H1 (cell line): ENCODE data around the gene CPXM2.

Source experiments
- GABPA ChIP-seq: IDR thresholded peaks from 2 replicates; pipeline ENCODE4 v1.6.1; 2011; ENCODE audit warnings: mild to moderate bottlenecking, low read length, moderate library complexity, borderline replicate concordance; ENCODE audit not compliant: insufficient read depth
- KDM1A ChIP-seq: fragments of 200-600, 300-600 bp; sonication (generic); IDR thresholded peaks from 2 replicates; pipeline ENCODE4 v1.7.1; 2016; ENCODE audit warnings: mild to moderate bottlenecking, low read length, borderline replicate concordance
- POLR2A ChIP-seq, 2 experiments: IDR thresholded peaks; 1 replicate in 1 of 2; 2 replicates in 1 of 2; pipeline ENCODE4 v1.6.1; 2011; ENCODE audit warnings: low read depth in 2 of 2, low read length in 2 of 2, mild to moderate bottlenecking in 2 of 2; ENCODE audit errors: control extremely low read depth in 1 of 2
- POLR2AphosphoS5 ChIP-seq: IDR thresholded peaks from 2 replicates; pipeline ENCODE4 v1.6.1; 2011; ENCODE audit warnings: low read depth, low read length
- RXRA ChIP-seq: IDR thresholded peaks from 2 replicates; pipeline ENCODE4 v1.6.1; 2011; ENCODE audit warnings: low read depth, mild to moderate bottlenecking, low read length, moderate library complexity; ENCODE audit not compliant: insufficient read depth
- SRF ChIP-seq: IDR thresholded peaks from 2 replicates; pipeline ENCODE4 v1.6.1; 2011; ENCODE audit warnings: mild to moderate bottlenecking, low read depth, low read length, moderate library complexity
- ZNF274 ChIP-seq: IDR thresholded peaks from 2 replicates; pipeline ENCODE4 v1.7.0; 2012; ENCODE audit warnings: low read length, borderline replicate concordance; ENCODE audit errors: extremely low read depth
- TF ChIP-seq, protein P1 (sequence below), 3 experiments: IDR thresholded peaks; 1 replicate in 2 of 3; 2 replicates in 1 of 3; pipeline versions ENCODE4 v1.5.1 to v1.6.1; 2011; ENCODE audit warnings: low read length in 3 of 3, mild to moderate bottlenecking in 3 of 3, inconsistent platforms in 2 of 3, low read depth in 1 of 3, moderate library complexity in 1 of 3; ENCODE audit not compliant: insufficient read depth in 1 of 3; ENCODE audit errors: control extremely low read depth in 1 of 3
- TF ChIP-seq, protein P2 (sequence below): IDR thresholded peaks from 2 replicates; pipeline ENCODE4 v1.6.1; 2012; ENCODE audit warnings: inconsistent platforms

DNA sequence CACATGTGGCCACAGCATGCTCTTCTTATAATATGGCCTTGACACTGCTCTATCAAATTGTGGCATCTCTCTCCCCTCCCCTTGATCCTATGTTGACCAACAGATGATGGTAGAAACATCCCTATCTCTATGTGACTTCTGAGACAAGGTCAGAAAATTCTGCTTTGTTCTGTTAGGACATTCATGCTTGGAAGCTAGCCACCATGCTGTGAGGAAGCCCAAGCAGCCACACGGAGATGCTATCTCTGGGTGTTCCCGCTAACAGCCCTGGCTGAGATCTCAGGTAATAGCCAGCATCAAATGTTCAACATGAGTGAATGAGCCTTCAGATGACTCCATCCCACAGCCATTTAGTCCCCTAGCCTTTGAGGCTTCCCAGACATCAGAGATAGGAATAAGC is 36.8 kb upstream of the CPXM2 start:
- TF ChIP-seq, protein P1, sequence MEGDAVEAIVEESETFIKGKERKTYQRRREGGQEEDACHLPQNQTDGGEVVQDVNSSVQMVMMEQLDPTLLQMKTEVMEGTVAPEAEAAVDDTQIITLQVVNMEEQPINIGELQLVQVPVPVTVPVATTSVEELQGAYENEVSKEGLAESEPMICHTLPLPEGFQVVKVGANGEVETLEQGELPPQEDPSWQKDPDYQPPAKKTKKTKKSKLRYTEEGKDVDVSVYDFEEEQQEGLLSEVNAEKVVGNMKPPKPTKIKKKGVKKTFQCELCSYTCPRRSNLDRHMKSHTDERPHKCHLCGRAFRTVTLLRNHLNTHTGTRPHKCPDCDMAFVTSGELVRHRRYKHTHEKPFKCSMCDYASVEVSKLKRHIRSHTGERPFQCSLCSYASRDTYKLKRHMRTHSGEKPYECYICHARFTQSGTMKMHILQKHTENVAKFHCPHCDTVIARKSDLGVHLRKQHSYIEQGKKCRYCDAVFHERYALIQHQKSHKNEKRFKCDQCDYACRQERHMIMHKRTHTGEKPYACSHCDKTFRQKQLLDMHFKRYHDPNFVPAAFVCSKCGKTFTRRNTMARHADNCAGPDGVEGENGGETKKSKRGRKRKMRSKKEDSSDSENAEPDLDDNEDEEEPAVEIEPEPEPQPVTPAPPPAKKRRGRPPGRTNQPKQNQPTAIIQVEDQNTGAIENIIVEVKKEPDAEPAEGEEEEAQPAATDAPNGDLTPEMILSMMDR (IDR thresholded peaks at IDR 0.05; ENCODE audit: control extremely low read depth in 1 of 3, insufficient read depth in 1 of 3, low read depth in 1 of 3, low read length in 3 of 3), result no peak
- TF ChIP-seq POLR2A (IDR thresholded peaks at IDR 0.05; ENCODE audit: control extremely low read depth in 1 of 2, low read depth in 2 of 2, low read length in 2 of 2) (no peak), RXRA (no peak), ZNF274 (no peak), GABPA (no peak), POLR2AphosphoS5 (no peak), SRF (no peak), KDM1A (no peak)
- TF ChIP-seq, protein P2, sequence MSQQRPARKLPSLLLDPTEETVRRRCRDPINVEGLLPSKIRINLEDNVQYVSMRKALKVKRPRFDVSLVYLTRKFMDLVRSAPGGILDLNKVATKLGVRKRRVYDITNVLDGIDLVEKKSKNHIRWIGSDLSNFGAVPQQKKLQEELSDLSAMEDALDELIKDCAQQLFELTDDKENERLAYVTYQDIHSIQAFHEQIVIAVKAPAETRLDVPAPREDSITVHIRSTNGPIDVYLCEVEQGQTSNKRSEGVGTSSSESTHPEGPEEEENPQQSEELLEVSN, result no peak
